Activated gamma-delta T cell treated with anti-CD3 and anti-CD28 coated beads, Interleukin-2, amount 50 U/mL, for 16 hours (primary cell): ENCODE results near the gene GNAO1.

ENCODE experiments used
- DNase-seq: peaks from one replicate; pipeline ENCODE4 v3.0.0-alpha.2; 2020; ENCODE audit warnings: low read depth

GNAO1 gene

DNA sequence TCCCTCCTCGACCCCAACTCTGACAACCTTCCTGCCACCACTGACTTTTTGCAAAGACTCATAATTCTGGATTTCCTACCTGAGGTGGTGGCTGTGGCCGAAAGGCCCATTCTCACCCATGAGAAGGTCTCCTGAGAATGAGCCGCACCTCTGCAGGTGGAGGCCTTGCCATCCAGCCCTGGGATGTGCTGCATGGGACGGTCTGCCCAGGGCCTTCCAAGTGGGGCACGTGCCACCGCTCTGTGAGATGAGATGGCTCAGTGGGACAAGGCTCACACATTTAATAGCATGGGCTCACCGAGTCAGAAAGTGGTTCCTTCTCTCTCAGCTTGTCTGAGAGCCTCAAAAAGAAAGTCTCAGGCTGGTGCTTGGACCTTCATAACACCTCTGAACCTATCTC, 121.3 kb downstream of the GNAO1 start:
- no peak for DNase-seq

DNA sequence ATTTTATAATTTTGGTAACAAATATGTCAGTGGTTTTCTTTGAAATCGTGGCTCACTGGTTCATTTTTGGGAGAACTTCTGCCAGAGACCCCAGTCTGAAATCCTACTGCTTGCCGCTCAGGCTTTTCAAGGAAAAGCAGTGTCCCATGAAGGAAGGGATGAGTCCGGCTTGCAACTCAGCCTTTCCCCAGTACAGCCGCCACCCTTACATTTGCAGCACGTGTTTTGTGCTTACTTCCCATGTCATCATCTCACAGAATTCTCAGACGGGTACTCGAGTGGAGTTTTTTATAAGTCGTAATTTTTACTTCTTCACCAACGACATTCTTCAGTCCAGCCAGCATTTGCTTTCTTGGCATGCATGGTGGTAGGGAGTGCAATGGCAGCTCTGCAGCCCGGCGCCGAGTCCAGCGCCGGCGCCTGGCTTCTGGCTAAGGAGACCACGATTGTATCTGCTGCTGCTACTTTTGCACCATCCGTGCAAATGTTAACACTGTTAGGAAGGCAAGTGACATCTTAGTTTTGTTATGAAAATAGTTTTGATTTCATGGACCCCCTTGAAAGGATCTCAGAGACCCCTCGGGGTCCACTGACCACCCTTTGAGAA, 123.1 kb downstream of the GNAO1 start:
- no peak for DNase-seq

DNA sequence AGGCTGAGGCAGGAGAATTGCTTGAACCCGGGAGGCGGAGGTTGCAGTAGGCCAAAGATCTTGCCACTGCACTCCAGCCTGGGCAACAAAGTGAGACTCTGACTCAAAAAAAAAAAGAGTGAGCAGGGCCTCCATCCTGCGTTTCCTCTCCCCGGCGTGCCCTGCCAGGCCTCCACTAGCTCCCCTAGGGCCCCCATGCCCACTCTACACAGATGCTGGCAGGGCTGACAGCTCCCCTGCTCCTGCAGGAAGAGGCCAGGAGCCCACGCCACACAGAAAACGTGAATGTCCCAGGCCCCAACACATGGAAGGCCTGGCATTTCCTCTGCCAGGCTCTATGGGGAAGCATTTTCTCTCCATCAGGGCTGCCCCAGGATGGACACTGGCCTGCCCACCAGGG, 124.7 kb downstream of the GNAO1 start:
- no peak for DNase-seq

- no peak for DNase-seq
Observed at GRCh38 chr16:56316545-56316944, 125.3 kb downstream of the GNAO1 start.

DNA sequence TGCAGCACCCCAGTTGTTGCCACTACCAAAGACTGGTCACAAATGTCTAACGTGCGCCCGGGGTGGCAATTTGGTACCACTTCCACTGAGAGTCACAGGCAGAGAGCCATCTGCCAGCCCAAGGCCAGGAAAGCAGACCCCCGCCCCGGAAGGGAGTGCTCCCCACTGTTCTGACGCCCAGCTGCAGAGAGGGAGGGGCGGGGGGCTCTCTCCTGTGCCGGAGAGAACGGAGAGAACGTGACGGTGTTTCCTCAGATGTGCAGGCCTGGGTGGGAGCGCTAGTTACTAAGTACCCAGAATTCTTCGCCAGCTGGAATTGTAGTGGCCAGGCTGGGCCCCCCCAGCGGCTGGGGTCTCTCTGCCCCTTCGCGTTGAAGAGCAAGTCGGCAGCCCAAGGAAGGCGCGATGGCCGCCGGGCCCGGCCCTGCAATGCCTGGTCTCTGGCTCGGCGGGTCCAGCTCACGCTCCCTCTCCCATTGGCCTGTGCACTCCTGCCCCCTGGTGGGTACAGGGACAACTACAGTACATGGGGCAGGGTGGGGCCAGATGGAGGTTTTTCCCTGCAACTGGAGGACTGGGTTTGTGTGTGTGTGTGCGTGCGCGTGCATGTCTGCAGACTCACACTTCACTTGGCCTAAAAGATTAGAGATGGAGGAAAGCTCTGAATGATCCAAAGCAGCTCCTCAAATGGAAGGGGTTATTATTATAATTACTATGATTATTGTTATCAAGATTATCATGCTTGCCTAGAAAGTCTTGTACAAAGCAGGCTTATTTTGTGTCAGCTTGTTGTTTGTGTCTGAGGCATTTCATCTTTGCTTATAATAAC, 126.9 kb downstream of the GNAO1 start:
- DNase-seq, result peak; percentile 64

DNA sequence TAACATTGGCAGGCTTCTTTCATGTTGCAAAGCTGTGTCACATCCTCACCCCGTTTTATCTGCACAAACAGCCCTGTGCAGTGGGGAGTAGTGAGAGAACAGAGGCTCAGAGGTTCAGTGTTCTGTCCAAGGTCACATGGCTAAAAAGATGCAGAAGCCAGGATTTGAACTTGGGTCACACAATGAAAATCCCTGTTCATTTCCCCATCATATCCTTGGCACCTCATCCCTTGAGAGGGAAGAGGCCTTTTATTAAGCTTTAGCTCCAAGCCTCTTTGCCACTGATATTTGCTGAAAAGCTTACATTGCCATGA, 127.5 kb downstream of the GNAO1 start:
- no peak for DNase-seq

GRCh38 chr16:56319376-56319775, 128.1 kb downstream of the GNAO1 start:
- DNase-seq, result no peak

GRCh38 chr16:56320056-56320455, 128.8 kb downstream of the GNAO1 start:
- DNase-seq, result no peak

- no peak for DNase-seq
Observed at GRCh38 chr16:56320811-56321558, 129.7 kb downstream of the GNAO1 start.

DNA sequence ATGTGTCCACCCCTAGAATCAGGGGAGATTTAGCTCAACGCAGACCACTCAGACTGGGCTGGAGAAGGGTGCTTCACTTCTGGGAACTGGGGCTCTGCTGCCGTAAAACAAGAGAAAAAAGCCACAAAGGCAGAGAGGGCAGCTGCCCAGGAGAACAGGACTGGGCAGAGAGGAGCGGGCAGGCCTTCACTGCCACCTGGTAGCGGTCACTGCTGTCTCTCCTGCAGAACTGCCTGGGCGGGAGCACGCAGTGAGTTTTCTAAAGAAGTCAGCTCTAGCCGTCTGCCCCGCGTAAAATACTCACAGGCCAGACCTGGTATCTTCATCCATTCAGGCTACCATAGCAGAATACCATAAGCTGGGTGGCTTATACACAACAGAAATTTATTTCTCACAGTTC, 130.3 kb downstream of the GNAO1 start:
- no peak for DNase-seq

DNA sequence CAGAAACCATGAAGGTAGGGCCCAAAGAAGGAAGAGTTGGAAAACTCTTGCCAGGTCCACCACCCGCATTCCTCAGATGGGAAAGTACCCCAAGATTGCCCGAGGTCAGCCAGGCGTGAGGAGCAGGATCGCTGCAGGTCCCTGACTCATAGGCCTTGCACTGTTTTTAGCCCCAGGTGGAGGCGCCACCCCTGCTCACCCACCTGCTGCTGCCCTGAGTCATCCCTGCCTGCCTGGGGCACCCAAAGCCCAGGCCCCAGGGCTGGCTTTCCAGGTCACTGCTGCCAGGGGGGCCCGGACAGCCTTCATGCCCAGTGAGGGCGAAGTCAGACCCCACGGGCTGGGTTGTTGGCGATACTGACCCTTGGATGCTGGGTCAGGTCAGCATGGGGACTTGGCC, 133.1 kb downstream of the GNAO1 start:
- DNase-seq, result no peak

GRCh38 chr16:56325956-56326355, 134.7 kb downstream of the GNAO1 start:
- no peak for DNase-seq

- no peak for DNase-seq
Observed at GRCh38 chr16:56327071-56327928, 136.0 kb downstream of the GNAO1 start.

GRCh38 chr16:56327929-56328258, 136.6 kb downstream of the GNAO1 start:
- DNase-seq, result no peak

- no peak for DNase-seq
Observed at GRCh38 chr16:56328276-56329022, 137.2 kb downstream of the GNAO1 start.

- no peak for DNase-seq
Observed at GRCh38 chr16:56329887-56330286, 138.6 kb downstream of the GNAO1 start.

- no peak for DNase-seq
Observed at GRCh38 chr16:56330476-56330875, 139.2 kb downstream of the GNAO1 start.

GRCh38 chr16:56331399-56331798, 140.1 kb downstream of the GNAO1 start:
- DNase-seq, result no peak

DNA sequence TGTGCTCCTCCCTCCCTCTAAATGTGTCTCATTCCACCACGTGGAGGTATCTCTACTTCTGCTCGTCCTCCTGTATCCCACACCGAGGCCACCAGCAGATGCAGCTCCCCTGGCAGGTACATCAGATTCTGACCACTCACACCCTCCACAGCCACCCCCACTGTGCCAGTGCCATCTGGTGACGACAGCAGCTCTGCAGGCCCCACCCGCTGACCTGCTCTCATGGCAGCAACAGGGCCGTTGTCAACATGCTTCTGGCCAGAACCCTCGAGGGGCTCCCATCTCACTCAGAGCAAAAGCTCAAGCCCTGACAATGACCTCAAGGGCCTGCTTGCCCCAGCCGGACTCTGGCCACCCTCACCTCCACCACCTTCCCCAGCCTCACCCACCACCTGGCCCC, 140.6 kb downstream of the GNAO1 start:
- no peak for DNase-seq

DNA sequence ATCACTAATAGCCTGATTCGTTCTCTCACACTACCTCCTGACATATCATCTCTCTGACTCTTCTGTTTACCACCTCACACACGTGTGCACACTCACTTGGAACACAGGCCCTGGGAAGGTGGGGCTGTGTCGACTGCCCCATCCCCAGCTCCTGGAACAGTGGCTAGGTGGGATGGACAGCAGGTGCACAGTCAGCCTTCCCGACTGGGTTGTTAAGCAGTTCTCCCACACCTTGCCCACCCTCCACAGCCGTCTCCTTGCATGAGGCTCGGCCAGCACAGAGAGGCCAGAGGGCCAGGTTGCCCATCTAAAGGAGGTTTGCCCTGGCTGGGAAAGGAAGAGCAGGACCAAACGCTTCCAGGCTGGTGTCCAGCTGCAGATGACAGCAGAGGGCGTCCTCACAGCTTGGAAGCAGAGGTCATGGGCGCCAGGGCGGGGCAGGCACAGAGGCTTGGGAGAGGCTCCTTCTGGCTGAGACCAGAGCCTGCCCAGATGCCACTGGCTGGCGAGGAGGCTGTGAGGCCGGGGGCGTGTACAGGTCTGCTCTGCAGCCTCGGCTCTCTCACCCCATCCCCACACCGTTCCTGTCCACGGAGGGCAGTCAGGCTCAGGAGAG, 141.3 kb downstream of the GNAO1 start:
- DNase-seq, result no peak

DNA sequence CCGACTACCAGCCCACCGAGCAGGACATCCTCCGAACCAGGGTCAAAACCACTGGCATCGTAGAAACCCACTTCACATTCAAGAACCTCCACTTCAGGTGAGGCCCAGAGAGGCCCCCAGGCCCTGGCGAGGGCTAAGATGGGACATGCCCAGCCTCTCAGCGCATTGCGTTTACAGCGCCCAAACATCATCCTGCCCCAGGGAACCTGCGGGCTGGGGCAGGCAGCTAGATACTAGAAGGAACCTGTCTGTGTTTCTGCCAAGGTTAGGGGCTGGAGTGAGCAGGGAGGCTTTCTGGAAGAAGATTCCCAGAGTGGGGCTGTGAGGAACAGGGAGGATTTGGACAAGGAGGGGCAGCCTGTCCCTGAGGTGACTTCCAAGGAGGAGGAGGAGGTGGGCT, 143.5 kb downstream of the GNAO1 start:
- no peak for DNase-seq
